GM19099 (cell line): Measurements from ENCODE around the gene RBM27.
A peak's percentile ranks its signal among the peaks of the same experiment; 100 is the strongest.

ENCODE experiments used
- POLR2A ChIP-seq: IDR thresholded peaks from 3 replicates; pipeline ENCODE4 v1.6.1; 2011; ENCODE audit warnings: low read depth; ENCODE audit not compliant: insufficient read length; ENCODE audit errors: extremely low read depth

Gene RBM27, protein sequence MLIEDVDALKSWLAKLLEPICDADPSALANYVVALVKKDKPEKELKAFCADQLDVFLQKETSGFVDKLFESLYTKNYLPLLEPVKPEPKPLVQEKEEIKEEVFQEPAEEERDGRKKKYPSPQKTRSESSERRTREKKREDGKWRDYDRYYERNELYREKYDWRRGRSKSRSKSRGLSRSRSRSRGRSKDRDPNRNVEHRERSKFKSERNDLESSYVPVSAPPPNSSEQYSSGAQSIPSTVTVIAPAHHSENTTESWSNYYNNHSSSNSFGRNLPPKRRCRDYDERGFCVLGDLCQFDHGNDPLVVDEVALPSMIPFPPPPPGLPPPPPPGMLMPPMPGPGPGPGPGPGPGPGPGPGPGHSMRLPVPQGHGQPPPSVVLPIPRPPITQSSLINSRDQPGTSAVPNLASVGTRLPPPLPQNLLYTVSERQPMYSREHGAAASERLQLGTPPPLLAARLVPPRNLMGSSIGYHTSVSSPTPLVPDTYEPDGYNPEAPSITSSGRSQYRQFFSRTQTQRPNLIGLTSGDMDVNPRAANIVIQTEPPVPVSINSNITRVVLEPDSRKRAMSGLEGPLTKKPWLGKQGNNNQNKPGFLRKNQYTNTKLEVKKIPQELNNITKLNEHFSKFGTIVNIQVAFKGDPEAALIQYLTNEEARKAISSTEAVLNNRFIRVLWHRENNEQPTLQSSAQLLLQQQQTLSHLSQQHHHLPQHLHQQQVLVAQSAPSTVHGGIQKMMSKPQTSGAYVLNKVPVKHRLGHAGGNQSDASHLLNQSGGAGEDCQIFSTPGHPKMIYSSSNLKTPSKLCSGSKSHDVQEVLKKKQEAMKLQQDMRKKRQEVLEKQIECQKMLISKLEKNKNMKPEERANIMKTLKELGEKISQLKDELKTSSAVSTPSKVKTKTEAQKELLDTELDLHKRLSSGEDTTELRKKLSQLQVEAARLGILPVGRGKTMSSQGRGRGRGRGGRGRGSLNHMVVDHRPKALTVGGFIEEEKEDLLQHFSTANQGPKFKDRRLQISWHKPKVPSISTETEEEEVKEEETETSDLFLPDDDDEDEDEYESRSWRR

DNA sequence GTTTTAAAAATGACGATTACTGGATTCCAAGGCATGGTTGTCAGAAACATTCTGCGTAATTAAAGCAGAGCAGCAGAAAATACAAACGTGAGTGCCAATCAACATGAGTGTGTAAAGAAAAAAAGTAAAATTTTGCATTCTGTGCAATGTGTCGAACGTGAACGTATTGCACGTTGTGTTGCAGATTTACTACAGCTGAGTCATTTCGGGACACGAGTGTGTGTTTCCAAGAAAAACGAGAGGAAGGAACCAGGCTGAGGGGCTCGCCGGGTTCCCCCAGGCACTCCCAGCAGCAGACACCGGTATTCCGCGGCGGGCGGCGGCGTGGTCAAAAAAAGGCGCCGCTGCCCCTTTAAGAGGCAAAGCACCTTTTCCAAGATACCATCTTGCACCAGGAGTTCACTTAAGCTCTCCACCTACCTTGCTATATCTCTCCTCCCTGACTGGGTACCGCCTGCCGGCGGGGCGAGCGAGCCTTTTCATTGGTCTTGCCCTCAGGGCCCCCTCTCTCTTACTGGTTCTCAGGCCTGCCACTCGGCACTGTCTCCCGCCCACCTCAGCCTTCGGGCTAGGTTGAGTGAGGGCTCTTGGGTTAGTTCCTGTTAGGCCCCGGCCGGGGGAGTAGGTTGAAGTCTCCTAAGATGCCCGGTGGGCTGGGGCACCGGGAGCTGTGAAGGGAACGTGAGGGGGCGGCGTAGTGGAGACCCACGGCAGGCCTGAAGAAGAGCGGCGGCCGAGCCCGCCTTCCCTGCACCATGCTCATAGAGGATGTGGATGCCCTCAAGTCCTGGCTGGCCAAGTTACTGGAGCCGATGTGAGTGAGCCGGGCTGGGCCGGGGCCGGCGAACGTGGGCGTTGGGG, at the start of gene RBM27:
Gene RBM27, plus strand, starts transcription at position 595 of the 861 bp plus-strand sequence. Its CDS starts 161 bp downstream, at position 756.
- peak; percentile 83 for TF ChIP-seq POLR2A

GRCh38 chr5:146158255-146158654, 45.1 kb upstream of the RBM27 start:
- TF ChIP-seq POLR2A: no peak

GRCh38 chr5:146164382-146164781, 39.0 kb upstream of the RBM27 start:
- no peak for TF ChIP-seq POLR2A

GRCh38 chr5:146165460-146165859, 37.9 kb upstream of the RBM27 start:
- no peak for TF ChIP-seq POLR2A

DNA sequence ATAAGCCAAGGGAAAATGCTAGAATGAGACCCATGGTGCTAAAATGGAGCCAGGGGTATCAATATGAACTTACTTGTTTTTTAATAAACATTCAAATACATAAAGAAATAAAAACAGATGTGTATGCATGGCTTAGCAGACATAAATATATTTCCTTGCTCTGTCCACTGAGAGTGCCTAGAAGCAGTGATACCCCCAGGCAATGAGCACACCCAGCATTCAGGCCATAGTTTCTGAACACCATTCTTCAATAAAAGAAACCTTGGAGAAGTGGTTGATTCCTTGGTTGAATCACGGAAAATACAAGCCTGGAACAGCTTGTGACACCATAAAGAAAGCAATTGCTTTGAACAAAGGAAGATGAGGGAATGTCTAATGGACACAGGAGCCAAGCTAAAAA, 37.5 kb upstream of the RBM27 start:
- no peak for TF ChIP-seq POLR2A

GRCh38 chr5:146169076-146169475, 34.3 kb upstream of the RBM27 start:
- TF ChIP-seq POLR2A: no peak

- TF ChIP-seq POLR2A: no peak
Observed at GRCh38 chr5:146173597-146173996, 29.8 kb upstream of the RBM27 start.

GRCh38 chr5:146176805-146177204, 26.6 kb upstream of the RBM27 start:
- TF ChIP-seq POLR2A: no peak

- no peak for TF ChIP-seq POLR2A
Observed at GRCh38 chr5:146179696-146180095, 23.7 kb upstream of the RBM27 start.

- TF ChIP-seq POLR2A: no peak
Observed at GRCh38 chr5:146185161-146185560, 18.2 kb upstream of the RBM27 start.

GRCh38 chr5:146188358-146188757, 15.0 kb upstream of the RBM27 start:
- TF ChIP-seq POLR2A: no peak

DNA sequence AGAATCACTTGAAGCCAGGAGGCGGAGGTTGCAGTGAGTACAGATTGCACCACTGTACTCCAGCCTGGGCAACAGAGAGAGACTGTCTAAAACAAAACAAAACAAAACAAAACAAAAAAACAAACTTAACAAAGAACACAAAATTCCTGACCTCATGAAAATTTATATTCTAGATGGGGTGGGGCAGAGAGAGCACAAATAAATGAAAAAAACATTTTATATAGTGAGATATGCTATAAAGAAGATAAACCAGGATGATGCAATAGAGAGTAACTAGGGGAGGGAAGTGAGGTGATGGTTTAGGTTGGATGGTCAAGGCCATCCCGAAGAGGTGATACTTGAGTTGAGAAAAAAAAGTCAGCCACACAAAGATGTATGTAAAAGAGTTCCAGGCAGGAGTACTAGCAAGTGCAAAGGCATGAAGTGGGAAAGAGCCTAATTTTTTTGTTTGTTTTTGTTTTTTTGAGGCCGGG, 10.8 kb upstream of the RBM27 start:
- no peak for TF ChIP-seq POLR2A

- no peak for TF ChIP-seq POLR2A
Observed at GRCh38 chr5:146193285-146193684, 10.1 kb upstream of the RBM27 start.

GRCh38 chr5:146196459-146197048, 6.9 kb upstream of the RBM27 start:
- no peak for TF ChIP-seq POLR2A
